Right renal cortex interstitium (tissue), 3 donors: Measurements from ENCODE around the gene B3GAT1. TPM values are rescaled to one million over a fixed set of nuclear protein-coding genes. Genes with fewer than 3 reads are reported as not detected.

Source experiments
- DNase-seq, 3 donors: peaks; one replicate each; pipeline ENCODE4 v3.0.0-alpha.2; 2013; ENCODE audit warnings: low read depth in 3 of 3, low spot score in 2 of 3
- polyA plus RNA-seq, 3 donors: library from polyadenylated mRNA; unstranded; fragments of 120-200 nt; gene quantifications; one replicate each; pipeline ENCODE4 v1.2.1, GENCODE V29; 2013; ENCODE audit not compliant: insufficient read length in 3 of 3

Gene B3GAT1
- polyA plus RNA-seq, 3 donors = 2.9 to 3.3 (median 3.3) TPM

GRCh38 chr11:134376150-134376921 lies 35.7 kb downstream of the B3GAT1 start:
- no peak for DNase-seq

DNA sequence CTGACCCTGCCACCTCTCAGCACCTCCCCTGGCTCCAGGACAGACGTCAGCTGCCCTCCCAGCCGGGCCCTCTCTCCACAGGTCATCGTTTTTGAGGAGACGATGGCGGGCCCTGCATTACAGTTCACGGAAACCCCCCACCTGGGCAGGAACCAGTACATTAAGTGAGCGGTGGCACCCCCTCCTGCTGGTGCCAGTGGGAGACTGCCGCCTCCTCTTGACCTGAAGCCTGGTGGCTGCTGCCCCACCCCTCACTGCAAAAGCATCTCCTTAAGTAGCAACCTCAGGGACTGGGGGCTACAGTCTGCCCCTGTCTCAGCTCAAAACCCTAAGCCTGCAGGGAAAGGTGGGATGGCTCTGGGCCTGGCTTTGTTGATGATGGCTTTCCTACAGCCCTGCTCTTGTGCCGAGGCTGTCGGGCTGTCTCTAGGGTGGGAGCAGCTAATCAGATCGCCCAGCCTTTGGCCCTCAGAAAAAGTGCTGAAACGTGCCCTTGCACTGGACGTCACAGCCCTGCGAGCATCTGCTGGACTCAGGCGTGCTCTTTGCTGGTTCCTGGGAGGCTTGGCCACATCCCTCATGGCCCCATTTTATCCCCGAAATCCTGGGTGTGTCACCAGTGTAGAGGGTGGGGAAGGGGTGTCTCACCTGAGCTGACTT lies 37.0 kb downstream of the B3GAT1 start:
- DNase-seq = no peak

DNA sequence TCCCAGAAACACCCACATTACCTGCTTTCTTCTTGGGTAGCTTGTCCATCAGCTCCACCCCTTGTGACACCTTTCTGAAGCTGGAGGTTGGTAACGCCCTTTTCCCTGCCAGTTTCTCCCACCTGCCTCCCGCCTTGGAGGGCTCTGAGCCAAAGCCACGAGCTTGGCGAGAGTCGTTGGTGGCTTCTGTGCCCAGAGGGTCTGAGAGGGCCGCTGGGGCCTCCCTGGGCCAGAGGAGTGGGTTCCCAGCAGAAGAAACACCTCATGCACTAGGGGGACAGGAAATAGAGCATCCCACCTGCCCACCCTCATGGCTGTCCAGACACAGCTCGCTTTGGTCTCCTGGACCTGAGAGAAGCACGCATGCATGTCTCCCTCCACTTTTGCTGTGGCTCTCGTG lies 37.9 kb downstream of the B3GAT1 start:
- DNase-seq = no peak

DNA sequence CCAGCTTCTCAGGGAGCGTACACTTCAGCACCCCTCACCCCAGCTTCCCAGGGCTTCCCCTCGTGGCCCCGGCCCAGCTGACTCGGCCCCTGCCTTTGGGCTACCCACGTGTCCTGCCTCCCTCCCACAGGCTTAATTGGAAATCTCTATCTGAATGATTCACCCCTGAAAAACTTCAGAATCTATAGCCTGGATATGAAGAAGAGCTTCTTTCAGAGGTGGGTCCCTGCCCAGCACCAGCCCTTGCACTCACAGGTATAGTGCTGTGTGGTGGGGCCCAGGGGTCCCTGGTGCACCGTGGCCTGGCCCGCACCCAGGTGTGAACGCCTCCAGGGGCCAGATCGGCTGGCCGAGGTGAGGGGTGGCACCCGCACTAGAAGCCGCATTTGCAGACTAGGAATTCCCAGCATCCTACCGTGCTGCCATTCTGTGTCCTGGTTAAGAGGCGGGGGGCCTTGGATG lies 38.4 kb downstream of the B3GAT1 start:
- DNase-seq = no peak

- no peak for DNase-seq
Measured at GRCh38 chr11:134372961-134373360, 39.1 kb downstream of the B3GAT1 start.

- no peak for DNase-seq
Measured at GRCh38 chr11:134372536-134372935, 39.5 kb downstream of the B3GAT1 start.

GRCh38 chr11:134371436-134372185 lies 40.4 kb downstream of the B3GAT1 start:
- DNase-seq = no peak

DNA sequence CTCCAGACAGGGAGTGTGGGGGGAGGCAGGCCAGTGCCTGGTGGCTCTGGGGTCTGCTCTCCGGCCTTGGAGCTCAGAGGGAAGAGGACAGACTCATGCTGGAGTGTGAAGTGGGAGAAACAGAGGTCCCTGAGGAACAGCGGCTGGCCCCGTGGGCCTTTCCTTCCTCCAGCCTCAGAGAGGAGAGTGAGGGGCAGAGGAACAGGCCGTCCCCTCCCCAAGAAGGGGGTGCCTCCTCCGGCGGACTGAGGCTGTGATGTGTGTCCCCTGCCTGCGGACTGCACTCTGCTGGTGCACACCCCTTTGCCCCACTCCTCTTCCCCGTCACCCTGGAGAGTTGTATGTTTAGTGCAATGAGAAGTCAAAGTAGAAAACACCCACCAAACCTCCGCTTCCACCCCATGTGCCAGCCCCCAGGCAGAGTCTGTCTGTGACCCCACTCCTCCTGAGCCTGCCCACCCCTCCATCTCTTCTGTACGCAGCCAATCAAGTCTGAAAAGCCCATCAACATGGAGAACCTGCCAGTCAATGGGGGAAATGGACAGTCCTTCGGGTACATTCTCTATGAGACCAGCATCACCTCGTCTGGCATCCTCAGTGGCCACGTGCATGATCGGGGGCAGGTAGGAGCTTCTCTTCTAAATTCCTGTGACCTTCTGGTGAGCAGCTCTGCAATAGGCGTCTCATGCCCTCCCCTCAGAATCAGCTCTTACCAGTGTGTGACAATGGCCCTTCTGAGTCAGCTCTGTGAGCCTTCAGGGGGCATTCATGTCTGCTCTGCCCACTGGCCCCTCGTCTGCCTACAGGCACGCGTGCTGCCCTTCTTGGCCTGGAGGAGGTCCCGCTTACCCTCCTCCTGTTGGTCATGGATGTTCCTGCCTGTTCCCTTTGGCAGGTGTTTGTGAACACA lies 41.3 kb downstream of the B3GAT1 start:
- no peak for DNase-seq

GRCh38 chr11:134369656-134370525 lies 42.2 kb downstream of the B3GAT1 start:
- no peak for DNase-seq

DNA sequence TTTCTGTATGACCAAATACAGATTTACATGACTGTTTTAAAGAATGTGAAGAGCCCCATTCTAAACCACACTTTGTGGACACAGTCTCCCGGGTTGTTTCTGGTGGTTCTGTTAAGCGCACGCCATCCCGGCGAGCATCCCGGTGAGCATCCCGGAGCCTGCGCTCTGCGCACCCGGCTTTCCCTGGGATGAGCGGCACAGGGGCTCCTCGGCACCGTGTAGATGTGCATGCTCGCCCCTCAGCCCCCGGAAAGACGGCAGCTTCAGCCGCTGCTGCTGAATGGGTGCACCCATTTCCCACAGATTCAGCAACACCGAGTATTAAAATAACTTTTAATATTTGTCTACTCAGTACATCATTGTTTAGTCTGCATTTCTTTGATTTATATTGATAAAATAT lies 44.3 kb downstream of the B3GAT1 start:
- no peak for DNase-seq

GRCh38 chr11:134366254-134366653 lies 45.8 kb downstream of the B3GAT1 start:
- DNase-seq = peak in 2 of 3 donors; percentile 5 to 19

GRCh38 chr11:134365011-134365925 lies 46.8 kb downstream of the B3GAT1 start:
- no peak for DNase-seq

DNA sequence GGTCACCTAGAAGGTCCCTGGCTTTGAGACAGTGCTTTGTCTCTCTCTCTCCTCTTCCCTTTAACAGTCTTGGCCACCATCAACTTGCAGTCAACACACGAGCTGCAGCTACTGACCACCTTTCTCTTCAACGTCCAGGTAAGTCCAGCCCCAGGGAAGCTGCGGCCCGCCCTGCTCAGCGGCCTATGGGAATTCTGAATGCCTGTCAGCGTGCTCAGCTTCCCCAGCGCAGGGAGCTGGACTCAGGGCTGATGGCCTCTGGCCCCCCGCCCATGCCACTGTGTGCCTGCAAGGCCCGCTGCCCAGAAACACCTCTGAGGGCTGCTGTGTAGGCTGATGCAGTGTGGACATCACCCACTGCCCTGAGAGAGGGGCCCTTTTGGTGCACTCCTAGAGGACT lies 47.8 kb downstream of the B3GAT1 start:
- DNase-seq = no peak

DNA sequence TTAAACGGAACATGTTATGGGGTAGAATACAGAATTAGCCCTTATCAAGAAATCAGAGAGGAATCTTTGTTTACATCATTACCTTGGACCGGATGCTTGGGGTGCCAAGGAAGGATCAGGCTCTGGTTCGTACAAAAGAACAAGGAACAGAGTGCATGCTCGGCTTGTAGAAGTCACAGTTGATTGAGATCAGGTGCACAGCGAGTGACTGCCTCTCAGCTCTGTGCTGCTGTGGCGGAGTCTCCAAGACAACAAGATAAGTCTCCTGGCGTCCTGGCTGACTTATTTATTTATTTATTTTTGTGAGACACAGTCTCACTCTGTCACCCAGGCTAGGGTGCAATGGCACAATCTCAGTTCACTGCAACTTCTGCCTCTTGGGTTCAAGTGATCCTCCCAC lies 48.5 kb downstream of the B3GAT1 start:
- no peak for DNase-seq

- no peak for DNase-seq
Measured at GRCh38 chr11:134363161-134363560, 48.9 kb downstream of the B3GAT1 start.

DNA sequence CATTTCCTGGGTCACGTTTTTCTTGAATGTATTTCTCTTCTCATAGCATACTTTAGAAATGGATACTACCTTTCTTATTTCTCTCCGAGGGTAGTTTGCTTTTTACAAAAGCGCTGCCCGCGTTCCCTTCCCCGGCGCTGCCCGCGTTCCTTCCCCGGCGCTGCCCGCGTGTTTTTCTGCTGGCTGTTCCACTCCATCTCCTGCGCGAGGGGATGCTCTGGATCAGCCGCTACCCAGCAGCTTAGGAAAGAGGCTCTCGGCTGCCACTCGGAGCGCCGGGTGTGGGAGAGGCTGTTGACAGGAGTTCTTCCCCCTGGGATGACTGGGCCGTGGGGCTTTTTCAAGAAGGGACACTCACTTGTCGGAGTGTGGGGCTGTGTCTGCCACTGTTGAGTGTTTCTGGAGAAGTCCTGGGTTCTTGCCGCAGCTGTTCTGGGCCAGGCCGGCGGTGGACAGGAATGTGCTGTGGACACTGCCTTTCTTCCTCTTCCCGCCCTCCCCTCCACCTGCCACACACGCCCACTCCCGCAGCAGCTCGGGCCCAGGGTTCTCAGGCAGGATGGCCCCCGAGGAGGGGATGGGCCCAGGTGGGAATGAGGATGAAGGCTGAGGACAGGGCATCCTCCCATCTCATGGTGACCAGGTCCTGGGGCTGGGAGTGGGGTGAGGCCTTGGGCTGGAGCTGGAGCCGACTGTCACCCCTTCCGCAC lies 49.7 kb downstream of the B3GAT1 start:
- DNase-seq = no peak

- no peak for DNase-seq
Measured at GRCh38 chr11:134361661-134362060, 50.4 kb downstream of the B3GAT1 start.
